PC-3 (cell line): ENCODE measurements around the gene WDFY4. TPM values are rescaled to one million over a fixed set of nuclear protein-coding genes. Genes with fewer than 3 reads are reported as not detected.

ENCODE experiments used
- ATAC-seq: fragments of 200-7000 bp; cut with Tn5 transposase; 2 replicates; pipeline ENCODE4 v1.9.1; 2020; ENCODE audit warnings: mild to moderate bottlenecking, moderate library complexity
- BruUV-seq: library from RNA; stranded (reverse); fragments of 400-500 nt; replicated peaks from 2 replicates; lab custom pipeline; 2021; lab: Mats Ljungman, UMichigan
- CTCF ChIA-PET: fragments of 300-600 bp; sonication (Branson Sonifier 250); formaldehyde crosslinking; loops from one replicate; lab custom pipeline; 2022; ENCODE audit warnings: antibody characterized with exemption; lab: Charles Lee
- POLR2A ChIA-PET: fragments of 300-600 bp; sonication (Branson Sonifier 250); formaldehyde crosslinking; loops from one replicate; lab custom pipeline; 2022; ENCODE audit warnings: antibody characterized with exemption; ENCODE audit not compliant: unreplicated experiment; lab: Charles Lee
- DNase-seq: peaks from one replicate; pipeline ENCODE4 v3.0.0-alpha.2; 2015
- H2AFZ ChIP-seq: fragments of 300-600 bp; sonication (generic); 2 replicates; pipeline ENCODE4 v1.6.0; 2016; ENCODE audit warnings: antibody characterized with exemption, low read length
- H3F3A ChIP-seq: fragments of 300-600 bp; sonication (generic); one replicate; pipeline ENCODE4 v1.6.0; 2017; ENCODE audit warnings: antibody characterized with exemption, low read length, control low read depth, mild to moderate bottlenecking; ENCODE audit not compliant: unreplicated experiment
- H3K27ac ChIP-seq: fragments of 300-600 bp; sonication (generic); 2 replicates; pipeline ENCODE4 v1.5.1; 2016; ENCODE audit warnings: mild to moderate bottlenecking, low read length
- H3K27me3 ChIP-seq: fragments of 300-600 bp; sonication (generic); 2 replicates; pipeline ENCODE4 v1.6.1; 2016; ENCODE audit warnings: low read length, mixed read lengths
- H3K36me3 ChIP-seq: fragments of 300-600 bp; sonication (generic); 2 replicates; pipeline ENCODE4 v1.6.1; 2016; ENCODE audit warnings: low read depth, mixed run types, low read length, mixed read lengths
- H3K4me1 ChIP-seq: fragments of 300-600 bp; sonication (generic); 2 replicates; pipeline ENCODE4 v1.5.1; 2016; ENCODE audit warnings: low read length; ENCODE audit not compliant: insufficient read depth
- H3K4me2 ChIP-seq: fragments of 300-600 bp; sonication (generic); 2 replicates; pipeline ENCODE4 v1.6.0; 2016; ENCODE audit warnings: low read length
- H3K4me3 ChIP-seq: fragments of 300-600 bp; sonication (generic); 2 replicates; pipeline ENCODE4 v1.5.1; 2016; ENCODE audit warnings: mild to moderate bottlenecking, low read length, mixed read lengths
- H3K79me2 ChIP-seq: fragments of 300-600 bp; sonication (generic); 2 replicates; pipeline ENCODE4 v1.6.1; 2017; ENCODE audit warnings: low read length, mixed read lengths
- H3K9ac ChIP-seq: fragments of 300-600 bp; sonication (generic); 2 replicates; pipeline ENCODE4 v1.6.0; 2016; ENCODE audit warnings: mild to moderate bottlenecking, low read length
- H3K9me2 ChIP-seq: fragments of 300-600 bp; sonication (generic); replicated peaks from 2 replicates; pipeline ENCODE4 v1.6.1; 2016; ENCODE audit warnings: mixed run types, low read length, mixed read lengths
- H3K9me3 ChIP-seq: fragments of 300-600 bp; sonication (generic); 2 replicates; pipeline ENCODE4 v1.6.1; 2016; ENCODE audit warnings: low read length, mixed read lengths
- H4K20me1 ChIP-seq: fragments of 300-600 bp; sonication (generic); 2 replicates; pipeline ENCODE4 v1.6.1; 2016; ENCODE audit warnings: low read length, mixed read lengths
- EZH2 ChIP-seq: fragments of 300-600 bp; sonication (generic); IDR thresholded peaks from one replicate; pipeline ENCODE4 v1.6.1; 2017; ENCODE audit warnings: antibody characterized with exemption, mild to moderate bottlenecking, low read length; ENCODE audit not compliant: unreplicated experiment
- EZH2phosphoT487 ChIP-seq: fragments of 300-600 bp; sonication (generic); IDR thresholded peaks from 2 replicates; pipeline ENCODE4 v1.6.1; 2018; ENCODE audit warnings: mild to moderate bottlenecking, antibody characterized with exemption, low read length, borderline replicate concordance
- intact Hi-C: fragments of 100-400 bp; cut with micrococcal nuclease; formaldehyde crosslinking; loops from 2 replicates; pipeline ENCODE4 v1.9.0; 2023
- total RNA-seq: library from RNA; depleted of rRNA; stranded (reverse); fragments of >200 nt; gene quantifications from 2 replicates; pipeline ENCODE4 v1.2.3, GENCODE V29; 2014
- TF ChIP-seq, protein P1 (sequence below): fragments of 300-600 bp; sonication (generic); conservative IDR thresholded peaks from 2 replicates; pipeline ENCODE4 v1.5.1; 2017; ENCODE audit warnings: antibody characterized with exemption, low read depth, mild to moderate bottlenecking, low read length

Gene WDFY4
- total RNA-seq, 1 experiment from 2014 or later: not detected

DNA sequence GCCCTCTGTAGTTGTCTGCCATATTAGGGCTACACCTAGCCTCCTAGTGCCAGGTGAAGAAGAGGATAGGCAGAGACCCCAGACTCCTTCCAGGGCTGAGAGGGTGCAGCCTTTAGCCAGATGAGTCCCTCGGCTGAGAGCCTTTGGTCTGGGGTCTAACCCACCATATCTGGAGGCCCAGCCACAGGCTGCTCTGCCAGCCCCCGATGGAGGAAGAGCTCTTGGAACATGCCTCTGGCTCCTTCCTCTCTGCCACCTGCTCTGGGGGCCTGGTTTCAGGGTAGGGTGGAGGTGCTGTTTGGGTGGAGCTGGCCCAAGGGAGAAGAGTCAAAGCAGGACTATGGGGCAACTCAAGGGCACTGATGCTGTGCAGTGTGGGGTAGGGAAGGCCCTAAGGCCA is 253.6 kb downstream of the WDFY4 start:
- Histone ChIP-seq H3K79me2 (no peaks in the 10 kb centered on the region), H3K4me3 (no peak overlapping the region), H3K9ac (no peak overlapping the region), H4K20me1 (no peaks in the 10 kb centered on the region), H3K4me1 (no peaks in the 10 kb centered on the region), H2AFZ (no peak overlapping the region), H3K27me3 (peaks cover 88% of the 10 kb centered on the region), H3K9me2 (no peaks in the 10 kb centered on the region), H3K9me3 (no peaks in the 10 kb centered on the region), H3K36me3 (no peaks in the 10 kb centered on the region), H3F3A (no peaks in the 10 kb centered on the region), H3K4me2 (no peak overlapping the region), H3K27ac (no peak overlapping the region)
- POLR2A ChIA-PET: no interaction called here
- intact Hi-C loops: no loop called here
- no peak for ATAC-seq
- TF ChIP-seq EZH2phosphoT487 (no peak), EZH2 (no peak)
- TF ChIP-seq, protein P1, sequence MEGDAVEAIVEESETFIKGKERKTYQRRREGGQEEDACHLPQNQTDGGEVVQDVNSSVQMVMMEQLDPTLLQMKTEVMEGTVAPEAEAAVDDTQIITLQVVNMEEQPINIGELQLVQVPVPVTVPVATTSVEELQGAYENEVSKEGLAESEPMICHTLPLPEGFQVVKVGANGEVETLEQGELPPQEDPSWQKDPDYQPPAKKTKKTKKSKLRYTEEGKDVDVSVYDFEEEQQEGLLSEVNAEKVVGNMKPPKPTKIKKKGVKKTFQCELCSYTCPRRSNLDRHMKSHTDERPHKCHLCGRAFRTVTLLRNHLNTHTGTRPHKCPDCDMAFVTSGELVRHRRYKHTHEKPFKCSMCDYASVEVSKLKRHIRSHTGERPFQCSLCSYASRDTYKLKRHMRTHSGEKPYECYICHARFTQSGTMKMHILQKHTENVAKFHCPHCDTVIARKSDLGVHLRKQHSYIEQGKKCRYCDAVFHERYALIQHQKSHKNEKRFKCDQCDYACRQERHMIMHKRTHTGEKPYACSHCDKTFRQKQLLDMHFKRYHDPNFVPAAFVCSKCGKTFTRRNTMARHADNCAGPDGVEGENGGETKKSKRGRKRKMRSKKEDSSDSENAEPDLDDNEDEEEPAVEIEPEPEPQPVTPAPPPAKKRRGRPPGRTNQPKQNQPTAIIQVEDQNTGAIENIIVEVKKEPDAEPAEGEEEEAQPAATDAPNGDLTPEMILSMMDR: no peak
- no TSS peak for BruUV-seq
- DNase-seq: no peak
- CTCF ChIA-PET: no interaction called here

DNA sequence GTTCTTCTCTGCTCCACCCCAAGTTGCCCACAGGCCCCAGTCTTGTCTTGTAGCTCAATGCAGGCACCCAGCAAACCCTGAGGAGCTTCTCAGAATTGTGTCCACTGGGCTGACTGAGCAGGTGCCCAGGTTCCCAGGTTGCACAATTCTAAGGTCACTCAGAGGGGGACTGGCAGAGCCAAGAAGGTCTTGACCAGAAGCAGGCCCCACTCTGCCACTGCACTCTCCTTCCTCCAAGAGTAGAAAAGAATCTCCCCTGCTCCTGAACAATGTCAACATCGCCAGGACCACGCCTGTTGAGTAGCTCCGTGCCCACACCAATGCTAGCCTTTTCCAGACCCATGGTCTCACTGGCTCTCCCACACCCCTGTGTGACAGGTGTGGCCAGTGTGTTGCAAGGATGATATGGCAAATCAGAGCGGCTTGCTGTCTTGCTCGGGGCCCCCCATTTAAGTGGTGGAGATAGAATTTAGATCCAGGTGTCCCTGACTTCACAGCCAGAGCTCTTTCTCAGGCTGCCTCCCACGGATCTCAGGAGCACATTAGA is 254.4 kb downstream of the WDFY4 start:
- H3K4me2 ChIP-seq: no peak overlapping the region
- no peaks in the 10 kb centered on the region for H3K36me3 ChIP-seq
- no peaks in the 10 kb centered on the region for H3F3A ChIP-seq
- H4K20me1 ChIP-seq: no peaks in the 10 kb centered on the region
- ChIA-PET POLR2A (no interaction called here), CTCF (no interaction called here)
- BruUV-seq: no TSS peak
- peaks cover 83% of the 10 kb centered on the region for H3K27me3 ChIP-seq
- no peaks in the 10 kb centered on the region for H3K9me3 ChIP-seq
- no peak overlapping the region for H3K4me3 ChIP-seq
- no peak overlapping the region for H3K9ac ChIP-seq
- DNase-seq (no peak), ATAC-seq (no peak)
- no peak overlapping the region for H3K27ac ChIP-seq
- intact Hi-C loops: no loop called here
- TF ChIP-seq EZH2 (no peak), EZH2phosphoT487 (no peak)
- TF ChIP-seq, protein P1: no peak
- H3K9me2 ChIP-seq: no peaks in the 10 kb centered on the region
- H2AFZ ChIP-seq: no peak overlapping the region
- H3K79me2 ChIP-seq: no peaks in the 10 kb centered on the region
- H3K4me1 ChIP-seq: no peaks in the 10 kb centered on the region

DNA sequence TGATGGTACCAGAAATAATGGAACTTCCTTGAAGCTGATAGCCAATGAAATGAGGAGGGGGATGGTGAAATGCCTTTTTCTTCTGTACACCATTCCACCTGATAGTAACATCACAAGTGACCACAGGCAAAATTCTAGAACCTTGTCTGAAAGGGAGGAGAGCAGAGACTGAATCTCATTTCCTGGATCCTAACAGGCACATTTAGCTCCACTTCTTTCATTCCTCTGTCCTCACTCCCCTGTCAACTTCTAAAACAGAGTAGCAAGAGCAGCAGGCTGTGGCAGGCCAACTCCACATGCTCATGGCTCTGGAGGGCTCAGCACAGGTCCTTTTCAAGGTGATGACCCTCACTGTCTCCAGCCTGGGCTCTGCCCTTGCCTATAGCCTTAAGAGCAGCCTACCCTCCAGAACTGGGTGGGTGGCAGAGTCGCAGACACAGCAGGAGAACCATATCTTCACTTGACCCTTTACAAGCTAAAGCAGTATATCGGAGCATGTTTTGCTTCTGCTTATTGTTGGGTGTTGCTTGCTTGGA is 255.2 kb downstream of the WDFY4 start, which contains the start of gene LRRC18:
Gene LRRC18, minus strand, starts transcription at position 51 of the 536 bp plus-strand sequence. CDS start 25,685 bp downstream, outside the sequence.
- no TSS peak for BruUV-seq
- ChIA-PET CTCF (no interaction called here), POLR2A (no interaction called here)
- H3K9me2 ChIP-seq: no peaks in the 10 kb centered on the region
- peaks cover 82% of the 10 kb centered on the region for H3K27me3 ChIP-seq
- no peak within 1 kb of the TSS for H3K4me2 ChIP-seq
- no peaks in the 10 kb centered on the region for H3K9me3 ChIP-seq
- no peak within 1 kb of the TSS for H3K9ac ChIP-seq
- H3K79me2 ChIP-seq: no peaks in the 10 kb centered on the region
- no peaks in the 10 kb centered on the region for H3K4me1 ChIP-seq
- no peak within 1 kb of the TSS for H3K27ac ChIP-seq
- H3F3A ChIP-seq: no peaks in the 10 kb centered on the region
- no peak for ATAC-seq
- intact Hi-C loops: no loop called here
- TF ChIP-seq, protein P1: no peak
- no peak for TF ChIP-seq EZH2
- no peak for TF ChIP-seq EZH2phosphoT487
- H3K36me3 ChIP-seq: no peaks in the 10 kb centered on the region
- no peak for DNase-seq
- no peaks in the 10 kb centered on the region for H4K20me1 ChIP-seq
- no peak within 1 kb of the TSS for H3K4me3 ChIP-seq
- no peak within 1 kb of the TSS for H2AFZ ChIP-seq
